GM12873 (cell line): ENCODE data around the gene SPOCK2.

Experiments used
- TF ChIP-seq, protein P1 (sequence below): IDR thresholded peaks from 2 replicates; pipeline ENCODE4 v1.5.1; 2012; ENCODE audit warnings: low read depth, mild to moderate bottlenecking, moderate library complexity, low read length, control low read depth; ENCODE audit not compliant: insufficient read depth; ENCODE audit errors: missing control alignments

The SPOCK2 gene

DNA sequence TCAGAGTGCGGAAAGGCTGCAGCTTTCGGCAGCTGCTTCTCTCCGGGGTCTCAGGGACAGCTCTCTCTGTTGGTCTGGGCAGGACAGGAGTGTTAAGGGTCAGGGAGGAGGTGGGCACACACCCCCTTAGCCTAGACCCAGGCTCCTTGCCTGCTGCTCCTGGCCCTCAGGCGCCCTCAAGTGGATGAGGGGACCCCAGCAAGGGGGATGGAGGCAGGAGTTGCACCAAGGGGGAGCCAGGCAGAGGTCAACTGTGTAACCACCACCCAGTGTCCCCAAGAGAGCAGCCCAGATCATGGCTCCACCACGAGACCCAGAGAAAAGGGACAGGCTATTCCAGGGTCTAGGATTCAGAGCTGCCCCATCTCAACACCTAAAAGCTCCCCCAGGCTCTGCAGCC lies 26.9 kb downstream of the SPOCK2 start:
- TF ChIP-seq, protein P1, sequence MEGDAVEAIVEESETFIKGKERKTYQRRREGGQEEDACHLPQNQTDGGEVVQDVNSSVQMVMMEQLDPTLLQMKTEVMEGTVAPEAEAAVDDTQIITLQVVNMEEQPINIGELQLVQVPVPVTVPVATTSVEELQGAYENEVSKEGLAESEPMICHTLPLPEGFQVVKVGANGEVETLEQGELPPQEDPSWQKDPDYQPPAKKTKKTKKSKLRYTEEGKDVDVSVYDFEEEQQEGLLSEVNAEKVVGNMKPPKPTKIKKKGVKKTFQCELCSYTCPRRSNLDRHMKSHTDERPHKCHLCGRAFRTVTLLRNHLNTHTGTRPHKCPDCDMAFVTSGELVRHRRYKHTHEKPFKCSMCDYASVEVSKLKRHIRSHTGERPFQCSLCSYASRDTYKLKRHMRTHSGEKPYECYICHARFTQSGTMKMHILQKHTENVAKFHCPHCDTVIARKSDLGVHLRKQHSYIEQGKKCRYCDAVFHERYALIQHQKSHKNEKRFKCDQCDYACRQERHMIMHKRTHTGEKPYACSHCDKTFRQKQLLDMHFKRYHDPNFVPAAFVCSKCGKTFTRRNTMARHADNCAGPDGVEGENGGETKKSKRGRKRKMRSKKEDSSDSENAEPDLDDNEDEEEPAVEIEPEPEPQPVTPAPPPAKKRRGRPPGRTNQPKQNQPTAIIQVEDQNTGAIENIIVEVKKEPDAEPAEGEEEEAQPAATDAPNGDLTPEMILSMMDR = peak; percentile 42

DNA sequence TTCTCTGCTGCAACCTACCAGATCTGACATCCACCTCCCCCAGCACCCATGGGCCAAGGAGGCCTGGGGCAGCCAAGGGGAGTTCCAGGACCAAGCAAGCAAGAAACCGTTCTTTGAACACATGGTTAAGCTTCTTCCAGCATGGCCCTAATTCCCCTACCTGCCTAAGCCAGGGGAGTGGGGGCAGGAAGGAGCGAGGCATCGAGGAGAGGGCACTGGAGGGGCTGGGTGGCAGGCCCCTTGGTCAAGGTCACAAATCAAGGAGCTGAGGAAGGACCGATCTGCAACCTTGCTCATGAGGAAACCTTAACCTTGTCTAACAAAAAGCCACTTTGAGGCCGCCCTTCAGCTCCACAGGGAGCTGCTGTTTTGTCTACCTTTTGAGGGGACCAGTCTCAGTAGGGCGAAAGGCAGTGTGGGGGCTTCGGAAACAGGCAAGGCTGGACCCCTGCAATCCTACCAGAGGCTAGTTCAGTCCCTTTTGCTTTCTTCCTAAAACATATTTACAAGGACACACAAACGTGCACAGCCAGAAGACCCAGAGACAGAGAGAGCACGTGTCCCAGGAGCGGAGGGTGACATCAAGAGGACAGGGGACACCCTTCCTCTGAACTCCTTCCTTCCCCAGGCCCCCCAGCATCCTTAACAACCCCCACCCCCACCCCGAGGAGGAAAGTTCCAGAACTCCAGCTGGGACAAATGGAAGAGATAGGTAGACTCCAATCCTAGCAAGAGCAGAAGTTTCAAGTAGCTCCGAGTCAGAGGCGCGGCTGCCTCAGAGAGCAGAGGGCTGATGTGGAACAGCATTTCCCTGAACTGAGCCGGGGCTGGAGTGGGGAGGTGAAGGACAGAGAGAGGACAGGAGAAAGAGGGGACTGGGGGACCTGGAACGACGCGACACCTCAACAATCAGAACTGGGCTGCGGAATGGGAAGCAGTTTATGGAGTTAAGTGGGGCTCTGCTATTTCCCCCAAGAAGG lies 28.2 kb downstream of the SPOCK2 start:
- TF ChIP-seq, protein P1 = no peak

DNA sequence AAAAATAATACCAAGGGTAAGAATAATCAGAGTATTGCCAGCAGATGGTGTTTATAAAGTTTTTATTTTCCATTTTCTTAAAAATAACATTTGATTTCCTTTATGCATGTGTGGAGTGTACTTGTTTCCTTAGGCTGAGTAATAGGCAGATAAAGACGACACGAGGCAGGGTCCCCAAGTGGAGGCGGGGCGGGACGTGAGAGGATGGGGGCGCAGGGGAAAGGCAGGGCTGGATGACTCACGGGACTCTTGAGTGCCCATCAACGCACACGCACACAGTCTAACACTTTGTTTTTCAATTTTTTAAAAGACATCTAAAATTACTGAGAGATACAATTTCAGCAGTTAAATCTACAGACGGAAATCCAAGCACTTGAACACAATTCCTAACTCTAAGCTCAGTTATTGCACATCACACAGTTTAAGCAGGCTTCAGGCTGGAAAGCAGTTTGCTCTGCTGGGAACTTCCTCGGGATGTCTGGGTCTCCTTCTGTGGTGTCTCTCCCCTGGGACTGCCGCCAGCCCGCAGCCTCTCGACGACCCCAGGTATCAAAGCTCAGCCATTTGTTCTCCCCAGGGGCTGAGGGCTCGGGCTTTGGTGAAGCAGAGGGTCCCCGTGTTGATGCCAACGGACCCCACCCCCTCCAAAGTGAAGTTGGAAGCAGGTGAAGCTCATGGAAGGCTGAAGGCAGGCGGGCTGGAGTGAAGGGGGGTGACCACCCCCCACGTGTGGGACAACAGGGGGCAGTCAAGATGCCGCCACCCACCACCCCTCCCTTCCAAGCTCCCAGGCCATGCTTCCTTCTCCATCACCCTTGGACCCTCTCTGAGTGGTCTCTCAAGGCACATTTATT lies 29.1 kb downstream of the SPOCK2 start:
- TF ChIP-seq, protein P1 = no peak

DNA sequence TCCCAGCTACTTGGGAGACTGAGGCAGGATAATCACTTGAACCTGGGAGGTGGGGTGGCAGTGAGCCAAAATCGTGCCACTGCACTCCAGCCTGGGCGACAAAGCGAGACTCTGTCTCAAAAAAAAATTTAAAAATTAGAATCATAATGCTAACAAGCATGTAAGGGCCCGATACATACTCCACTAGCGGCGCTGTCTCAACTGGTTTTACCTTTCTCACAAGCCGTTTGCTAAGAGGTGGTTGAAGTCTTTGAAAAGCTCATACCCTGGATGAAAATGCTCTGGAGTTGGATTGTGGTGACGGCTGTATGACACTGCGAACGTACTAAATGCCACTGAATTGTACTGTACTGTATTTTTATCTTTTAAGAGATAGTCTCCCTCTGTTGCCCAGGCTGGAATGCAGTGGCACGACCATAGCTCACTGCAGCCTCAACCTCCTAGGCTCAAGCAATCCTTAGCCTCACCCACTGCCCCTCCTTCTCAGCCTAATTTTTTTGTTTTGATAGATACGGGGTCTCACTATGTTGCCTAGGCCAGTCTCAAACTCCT lies 29.9 kb downstream of the SPOCK2 start:
- TF ChIP-seq, protein P1 = no peak

DNA sequence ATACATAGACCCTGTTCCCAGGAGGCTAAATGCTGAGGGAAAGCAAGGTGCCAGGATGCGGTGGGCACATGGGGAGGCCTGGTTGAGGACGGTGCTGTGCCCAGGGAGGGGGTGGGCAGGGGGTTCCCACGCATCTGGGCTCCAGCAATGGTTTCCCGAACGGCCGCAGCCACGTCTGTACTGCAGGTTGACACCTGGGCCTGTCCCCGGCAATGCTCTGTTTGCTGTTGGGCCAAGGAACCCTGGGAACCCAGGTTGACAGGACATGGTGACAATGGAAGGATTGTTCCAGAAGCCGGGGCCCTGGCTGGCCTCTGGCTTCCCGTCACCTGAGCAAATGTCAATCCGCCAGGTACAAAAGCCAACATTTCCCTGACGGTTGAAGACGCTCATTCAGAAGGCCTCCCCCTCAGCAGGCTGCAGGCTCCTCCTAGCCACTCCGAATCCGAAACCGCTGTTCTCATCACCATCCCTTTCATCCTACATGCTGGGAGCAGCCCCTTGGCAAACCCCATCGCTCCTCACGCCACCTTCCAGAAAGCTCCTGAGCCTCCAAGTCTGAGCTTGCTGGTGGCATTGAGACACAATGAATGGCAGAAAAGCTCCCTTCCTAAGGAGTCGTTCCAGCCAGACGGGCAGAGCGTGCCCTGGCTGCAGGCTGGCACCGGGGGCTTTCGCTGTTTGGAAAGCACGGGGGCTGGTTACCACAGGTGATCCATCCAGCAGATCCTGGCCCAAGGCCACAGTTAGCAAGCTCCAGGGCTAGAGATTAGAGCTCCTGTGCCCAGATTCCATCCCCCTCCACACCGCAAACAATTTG lies 31.2 kb downstream of the SPOCK2 start:
- TF ChIP-seq, protein P1 = no peak

DNA sequence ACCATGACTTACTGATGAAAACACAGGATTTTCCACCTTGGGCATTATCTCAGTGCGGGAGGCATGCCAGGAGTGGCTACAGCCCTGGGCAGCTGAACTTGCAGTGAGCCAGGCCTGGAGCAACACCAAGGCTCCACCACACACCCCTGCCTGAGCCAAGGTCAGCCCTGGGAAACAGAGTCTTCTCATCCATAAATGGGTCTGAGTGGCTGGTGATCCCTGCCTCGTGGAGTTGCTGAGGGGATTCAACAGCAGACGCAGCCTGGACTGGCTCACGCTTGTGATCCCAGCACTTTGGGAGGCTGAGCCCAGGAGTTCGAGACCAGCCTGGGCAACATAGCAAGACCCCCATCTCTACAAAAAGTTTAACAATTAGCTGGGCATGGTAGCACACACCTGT lies 32.2 kb downstream of the SPOCK2 start:
- TF ChIP-seq, protein P1 = no peak
